22Rv1 (cell line): ENCODE results near the gene WDR4.
"Not testable (repeated sequence)": the region's sequence is repeated elsewhere in the genome, so short reads cannot be mapped to it uniquely, and the experiment has no call there.

Experiments
- CTCF ChIP-seq: fragments of 450-650 bp; IDR thresholded peaks from 2 replicates; pipeline ENCODE4 v1.5.1; 2017; ENCODE audit warnings: mild to moderate bottlenecking
- ZFX ChIP-seq: fragments of 450-650 bp; IDR thresholded peaks from 2 replicates; pipeline ENCODE4 v1.6.1; 2017; ENCODE audit warnings: antibody characterized with exemption, borderline replicate concordance

- TF ChIP-seq CTCF, ZFX: not testable (repeated sequence)
These were observed 66.7 kb downstream of the WDR4 start for GRCh38 chr21:42812528-42813241.
